HCT116 (cell line): ENCODE results near the gene ADAMTSL2. TPM values are rescaled to one million over a fixed set of nuclear protein-coding genes. Genes with fewer than 3 reads are reported as not detected.
A peak's percentile ranks its signal among the peaks of the same experiment; 100 is the strongest.

Source experiments
- ATAC-seq: fragments of 200-7000 bp; cut with Tn5 transposase; 2 replicates; pipeline ENCODE4 v1.9.1; 2020; ENCODE audit warnings: mild to moderate bottlenecking, moderate library complexity
- BruUV-seq: library from RNA; stranded (reverse); fragments of 400-500 nt; replicated peaks from 2 replicates; lab custom pipeline; 2021; lab: Mats Ljungman, UMichigan
- CTCF ChIA-PET: fragments of 300-600 bp; sonication (Branson Sonifier 250); formaldehyde crosslinking; loops from one replicate; lab custom pipeline; 2021; ENCODE audit warnings: antibody characterized with exemption; lab: Charles Lee
- POLR2A ChIA-PET: fragments of 300-600, 350-600 bp; sonication (Branson Sonifier 250); formaldehyde crosslinking; loops from one replicate; lab custom pipeline; 2021; ENCODE audit warnings: antibody characterized with exemption; lab: Charles Lee
- RAD21 ChIA-PET, 2 experiments: fragments of 300-600 bp; sonication (Branson Sonifier 250); formaldehyde crosslinking; loops; one replicate each; lab custom pipeline; 2023; ENCODE audit warnings: low total read pairs in 2 of 2; ENCODE audit not compliant: uncharacterized antibody in 2 of 2, unreplicated experiment in 2 of 2, low non-redundant PET in 1 of 2; lab: Charles Lee
- DNase-seq: peaks from one replicate; pipeline ENCODE4 v3.0.0-alpha.2; 2010; ENCODE audit warnings: low read depth, low spot score
- H2AFZ ChIP-seq: fragments of 200-600 bp; shearing (Covaris generic), sonication (generic); 2 replicates; pipeline ENCODE4 v1.6.1; 2017; ENCODE audit warnings: low read depth, mixed run types, mixed read lengths, antibody characterized with exemption, low read length; ENCODE audit not compliant: poor library complexity, severe bottlenecking
- H3K27ac ChIP-seq: 2 replicates; pipeline ENCODE4 v1.5.1; 2012; ENCODE audit warnings: low read depth, low read length
- H3K27me3 ChIP-seq: fragments of 200-600 bp; sonication (generic); 2 replicates; pipeline ENCODE4 v1.6.1; 2016; ENCODE audit warnings: mixed run types, low read length, mixed read lengths; ENCODE audit not compliant: insufficient read depth
- H3K36me3 ChIP-seq, 2 experiments: fragments of 200-500 bp in 1 of 2; fragments of 200-600 bp in 1 of 2; sonication (Bioruptor generic) in 1 of 2; sonication (generic) in 1 of 2; 2 replicates each; pipeline versions ENCODE4 v1.5.1 to v1.6.1; 2014 to 2016; ENCODE audit warnings: low read length in 2 of 2, inconsistent platforms in 1 of 2, mixed read lengths in 1 of 2, mixed run types in 1 of 2; ENCODE audit not compliant: insufficient read depth in 2 of 2, control insufficient read depth in 1 of 2
- H3K4me1 ChIP-seq, 2 experiments: fragments of 200-600 bp in 1 of 2; sonication (generic) in 1 of 2; 2 replicates each; pipeline versions ENCODE4 v1.5.1 to v1.6.1; 2012 to 2017; ENCODE audit warnings: low read length in 2 of 2, inconsistent platforms in 1 of 2, mild to moderate bottlenecking in 1 of 2, mixed read lengths in 1 of 2, mixed run types in 1 of 2, moderate library complexity in 1 of 2; ENCODE audit not compliant: insufficient read depth in 2 of 2, control insufficient read depth in 1 of 2
- H3K4me2 ChIP-seq: fragments of 200-600 bp; sonication (generic); 2 replicates; pipeline ENCODE4 v1.6.1; 2017; ENCODE audit warnings: mixed run types, low read length, mixed read lengths
- H3K4me3 ChIP-seq, 2 experiments: fragments of 200-600 bp in 1 of 2; sonication (generic) in 1 of 2; replicated peaks in 1 of 2; 2 replicates each; pipeline ENCODE4 v1.5.1; 2011 to 2016; ENCODE audit warnings: low read length in 2 of 2, control low read depth in 1 of 2, low read depth in 1 of 2, mild to moderate bottlenecking in 1 of 2, mixed read lengths in 1 of 2, mixed run types in 1 of 2
- H3K79me2 ChIP-seq: fragments of 200-600 bp; sonication (generic); 2 replicates; pipeline ENCODE4 v1.6.1; 2017; ENCODE audit warnings: mild to moderate bottlenecking, mixed run types, low read length, moderate library complexity, mixed read lengths; ENCODE audit not compliant: insufficient read depth
- H3K9ac ChIP-seq: fragments of 200-600 bp; sonication (generic); 2 replicates; pipeline ENCODE4 v1.6.1; 2016; ENCODE audit warnings: low read length, mixed read lengths
- H3K9me2 ChIP-seq: fragments of 200-600 bp; sonication (generic), shearing (Covaris generic); 2 replicates; pipeline ENCODE4 v1.6.1; 2017; ENCODE audit warnings: mixed run types, mild to moderate bottlenecking, moderate library complexity; ENCODE audit not compliant: insufficient read depth
- H3K9me3 ChIP-seq, 2 experiments: fragments of 200-500 bp in 1 of 2; fragments of 200-600 bp in 1 of 2; sonication (Bioruptor generic) in 1 of 2; sonication (generic) in 1 of 2; 2 replicates each; pipeline ENCODE4 v1.6.1; 2014 to 2017; ENCODE audit warnings: low read length in 2 of 2, mixed read lengths in 2 of 2, inconsistent platforms in 1 of 2, low read depth in 1 of 2, mild to moderate bottlenecking in 1 of 2, mixed run types in 1 of 2, moderate library complexity in 1 of 2; ENCODE audit not compliant: control insufficient read depth in 1 of 2, insufficient read depth in 1 of 2
- H4K20me1 ChIP-seq: fragments of 200-600 bp; sonication (generic), shearing (Covaris generic); 2 replicates; pipeline ENCODE4 v1.6.1; 2017; ENCODE audit warnings: mixed run types, mild to moderate bottlenecking, moderate library complexity; ENCODE audit not compliant: insufficient read depth
- ATF3 ChIP-seq: IDR thresholded peaks from 2 replicates; pipeline ENCODE4 v1.6.1; 2012
- CEBPB ChIP-seq: IDR thresholded peaks from 2 replicates; pipeline ENCODE4 v1.6.1; 2012; ENCODE audit warnings: low read depth
- EGR1 ChIP-seq: IDR thresholded peaks from 2 replicates; pipeline ENCODE4 v1.6.1; 2012; ENCODE audit warnings: low read depth
- ELF1 ChIP-seq: IDR thresholded peaks from 2 replicates; pipeline ENCODE4 v1.6.1; 2012; ENCODE audit warnings: low read depth, borderline replicate concordance
- FOSL1 ChIP-seq: IDR thresholded peaks from 2 replicates; pipeline ENCODE4 v1.6.1; 2012; ENCODE audit warnings: low read depth
- JUND ChIP-seq: IDR thresholded peaks from 2 replicates; pipeline ENCODE4 v1.6.1; 2012
- MAX ChIP-seq: IDR thresholded peaks from 2 replicates; pipeline ENCODE4 v1.6.1; 2012
- POLR2A ChIP-seq: IDR thresholded peaks from 2 replicates; pipeline ENCODE4 v1.7.0; 2011; ENCODE audit warnings: borderline replicate concordance; ENCODE audit not compliant: insufficient read depth, insufficient read length; ENCODE audit errors: extremely low read depth
- RAD21 ChIP-seq: IDR thresholded peaks from 2 replicates; pipeline ENCODE4 v1.6.1; 2012; ENCODE audit warnings: low read depth, mild to moderate bottlenecking
- REST ChIP-seq: IDR thresholded peaks from 2 replicates; pipeline ENCODE4 v1.6.1; 2012; ENCODE audit warnings: low read depth
- SIN3A ChIP-seq: IDR thresholded peaks from 2 replicates; pipeline ENCODE4 v1.6.1; 2012; ENCODE audit warnings: low read depth
- SP1 ChIP-seq: IDR thresholded peaks from 2 replicates; pipeline ENCODE4 v1.6.1; 2012; ENCODE audit warnings: low read depth
- SRF ChIP-seq: IDR thresholded peaks from 2 replicates; pipeline ENCODE4 v1.6.1; 2012; ENCODE audit warnings: low read depth
- YY1 ChIP-seq: IDR thresholded peaks from 2 replicates; pipeline ENCODE4 v1.6.1; 2011; ENCODE audit warnings: low read length, low read depth, moderate library complexity, mild to moderate bottlenecking; ENCODE audit not compliant: insufficient replicate concordance; ENCODE audit errors: extremely low read depth
- intact Hi-C: fragments of 100-400 bp; cut with micrococcal nuclease; formaldehyde crosslinking; loops from 2 replicates; pipeline ENCODE4 v1.10.0; 2022
- total RNA-seq: library from RNA; stranded (reverse); gene quantifications from one replicate; pipeline ENCODE4 v1.2.1, GENCODE V29; 2021; ENCODE audit not compliant: unreplicated experiment

The ADAMTSL2 gene
- total RNA-seq, 1 experiment from 2014 or later, result not detected

GRCh38 chr9:133509179-133510083 is 25.1 kb upstream of the ADAMTSL2 start:
- CTCF ChIA-PET, result no interaction called here
- no peaks in the 10 kb centered on the region for H3K9me2 ChIP-seq
- RAD21 ChIA-PET, result interaction anchor here in 1 of 2 experiments (0.6 kb wide), 1 partner anchor 19 kb away, joined by 3 read pairs; no protein-coding TSS in a partner anchor
- POLR2A ChIA-PET, result no interaction called here
- H3K27ac ChIP-seq, result no peak overlapping the region
- H3K79me2 ChIP-seq, result no peaks in the 10 kb centered on the region
- peaks cover 6 to 10% of the 10 kb centered on the region in 2 experiments; a peak in 3 of 4 replicates for H3K4me1 ChIP-seq
- no peaks in the 10 kb centered on the region for H3K27me3 ChIP-seq
- intact Hi-C loops, result no loop called here
- H3K4me2 ChIP-seq, result no peak overlapping the region
- no TSS peak for BruUV-seq
- no peak overlapping the region for H3K9ac ChIP-seq
- H3K4me3 ChIP-seq, result no peak overlapping the region
- H4K20me1 ChIP-seq, result no peaks in the 10 kb centered on the region
- H3K9me3 ChIP-seq, result no peaks in the 10 kb centered on the region
- ATAC-seq, result peak; percentile 49
- TF ChIP-seq ATF3 (no peak), FOSL1 (no peak), MAX (no peak), CEBPB (no peak), SRF (no peak)
- TF ChIP-seq, all 23 proteins: peak for 0
- no peaks in the 10 kb centered on the region for H3K36me3 ChIP-seq
- H2AFZ ChIP-seq, result no peak overlapping the region
- DNase-seq, result no peak

GRCh38 chr9:133510926-133511505 is 23.5 kb upstream of the ADAMTSL2 start:
- no peaks in the 10 kb centered on the region for H3K27me3 ChIP-seq
- H3K79me2 ChIP-seq, result no peaks in the 10 kb centered on the region
- H3K9me3 ChIP-seq, result no peaks in the 10 kb centered on the region
- no peak overlapping the region for H3K27ac ChIP-seq
- DNase-seq, result no peak
- ATAC-seq, result no peak
- intact Hi-C loops, result no loop called here
- no peaks in the 10 kb centered on the region for H3K9me2 ChIP-seq
- peaks cover 6 to 10% of the 10 kb centered on the region in 2 experiments; a peak in 3 of 4 replicates for H3K4me1 ChIP-seq
- no TSS peak for BruUV-seq
- CTCF ChIA-PET, result no interaction called here
- H4K20me1 ChIP-seq, result no peaks in the 10 kb centered on the region
- POLR2A ChIA-PET, result no interaction called here
- H3K4me2 ChIP-seq, result no peak overlapping the region
- no peaks in the 10 kb centered on the region for H3K36me3 ChIP-seq
- H2AFZ ChIP-seq, result no peak overlapping the region
- no peak overlapping the region for H3K9ac ChIP-seq
- RAD21 ChIA-PET, result no interaction called here
- no peak overlapping the region for H3K4me3 ChIP-seq
- TF ChIP-seq JUND (no peak), SP1 (no peak), POLR2A (no peak), YY1 (no peak), SIN3A (no peak), CEBPB (no peak), REST (no peak), EGR1 (no peak), ELF1 (no peak), RAD21 (no peak)
